ENCODE data around the gene SRRM5.
A peak's percentile ranks its signal among the peaks of the same experiment; 100 is the strongest.
"Not testable (repeated sequence)": the region's sequence is repeated elsewhere in the genome, so short reads cannot be mapped to it uniquely, and the experiment has no call there.

SRRM5 gene

DNA sequence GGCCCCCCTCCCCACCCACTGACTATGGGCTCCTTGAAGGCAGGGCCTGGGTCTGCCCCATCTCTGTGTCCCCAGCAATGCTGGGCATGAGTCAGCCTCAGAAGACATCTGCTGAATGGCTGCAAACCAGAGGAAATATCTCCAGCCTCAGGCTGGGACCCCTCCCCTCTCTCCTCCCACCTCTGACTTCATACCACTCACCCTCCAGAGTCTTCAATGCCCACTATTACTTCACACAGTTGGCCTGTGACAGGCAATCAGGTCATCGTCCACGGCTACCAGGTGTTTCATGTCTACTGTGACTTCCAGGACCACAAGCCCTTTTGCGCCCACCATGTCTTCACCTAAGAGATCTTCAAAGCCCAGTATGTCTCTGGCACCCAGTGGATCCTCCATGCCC lies at the start of gene SRRM5:
TSS of gene SRRM5 (plus strand) at position 301 of the 400 bp plus-strand sequence. CDS start at position 335, 34 bp downstream.
- DNase-seq, result no peak

DNA sequence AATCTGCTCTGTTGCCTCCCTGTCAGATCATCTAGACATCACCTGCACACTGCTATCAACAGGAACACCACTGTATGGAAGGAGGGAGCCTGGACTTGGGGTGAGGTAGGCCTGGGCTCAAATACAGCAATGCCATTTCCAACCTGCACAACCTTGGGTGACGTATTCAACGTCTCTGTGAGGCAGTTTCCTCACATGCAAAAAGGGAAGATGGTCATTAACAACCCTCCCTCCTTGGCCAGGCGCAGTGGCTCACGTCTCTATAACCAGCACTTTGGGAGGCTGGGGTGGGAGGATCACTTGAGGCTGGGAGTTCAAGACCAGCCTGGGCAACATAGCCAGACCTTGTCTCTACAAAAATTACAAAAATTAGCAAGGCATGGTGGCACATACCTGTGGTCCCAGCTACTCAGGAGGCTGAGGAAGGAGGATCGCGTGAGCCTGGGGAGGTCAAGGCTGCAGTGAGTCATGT lies 49.6 kb upstream of the SRRM5 start:
- no peak for DNase-seq

GRCh38 chr19:43562698-43563241 lies 49.1 kb upstream of the SRRM5 start:
- peak; percentile 48 for DNase-seq

DNA sequence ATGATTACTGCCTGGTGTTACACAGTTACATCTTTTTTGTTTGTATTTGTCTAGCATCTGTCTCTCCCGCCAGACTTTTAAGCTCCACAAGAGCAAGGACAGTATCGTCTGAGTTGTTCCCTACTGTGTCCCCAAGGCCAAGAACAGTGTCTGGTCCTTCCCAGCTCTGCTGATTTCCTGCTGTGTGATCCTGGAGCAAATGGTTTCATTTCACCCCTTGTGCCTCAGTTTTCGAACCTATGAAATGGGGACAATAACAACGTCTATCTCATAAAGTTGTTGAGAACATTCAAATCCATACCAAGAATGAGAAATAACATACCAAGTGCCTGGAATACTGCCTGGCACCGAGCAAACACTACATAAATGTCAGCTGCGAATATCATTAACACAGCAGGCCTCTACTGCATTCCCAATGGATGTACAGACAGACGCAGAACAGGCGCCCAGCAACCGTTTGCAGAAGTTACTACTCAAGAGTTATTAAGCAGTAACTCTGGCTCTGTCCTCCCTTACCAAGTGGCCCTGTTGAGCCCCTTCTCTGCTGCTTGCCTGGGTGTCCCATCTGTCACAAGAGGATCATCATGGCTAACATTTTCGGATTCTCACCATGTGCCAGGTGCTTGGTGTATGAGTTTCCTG lies 48.0 kb upstream of the SRRM5 start:
- no peak for DNase-seq

GRCh38 chr19:43564800-43565199 lies 47.1 kb upstream of the SRRM5 start:
- no peak for DNase-seq

DNA sequence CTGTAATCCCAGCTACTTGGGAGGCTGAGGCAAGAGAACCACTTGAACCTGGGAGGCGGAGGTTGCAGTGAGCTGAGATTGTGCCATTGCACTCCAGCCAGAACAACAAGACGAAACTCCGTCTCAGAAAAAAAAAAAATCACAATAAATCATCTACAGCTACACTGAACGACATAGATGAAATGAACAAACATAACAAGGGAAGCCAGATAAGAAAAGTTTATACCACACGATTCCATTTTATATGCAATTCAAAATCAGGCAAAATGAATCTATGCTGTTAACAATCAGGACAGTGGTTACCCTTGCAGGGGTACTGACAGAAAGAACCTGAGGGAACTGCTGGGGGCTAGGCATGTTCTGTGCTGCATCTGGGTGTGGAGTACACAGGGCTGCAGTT lies 42.2 kb upstream of the SRRM5 start:
- no peak for DNase-seq

GRCh38 chr19:43570174-43570791 lies 41.6 kb upstream of the SRRM5 start:
- no peak for DNase-seq

DNA sequence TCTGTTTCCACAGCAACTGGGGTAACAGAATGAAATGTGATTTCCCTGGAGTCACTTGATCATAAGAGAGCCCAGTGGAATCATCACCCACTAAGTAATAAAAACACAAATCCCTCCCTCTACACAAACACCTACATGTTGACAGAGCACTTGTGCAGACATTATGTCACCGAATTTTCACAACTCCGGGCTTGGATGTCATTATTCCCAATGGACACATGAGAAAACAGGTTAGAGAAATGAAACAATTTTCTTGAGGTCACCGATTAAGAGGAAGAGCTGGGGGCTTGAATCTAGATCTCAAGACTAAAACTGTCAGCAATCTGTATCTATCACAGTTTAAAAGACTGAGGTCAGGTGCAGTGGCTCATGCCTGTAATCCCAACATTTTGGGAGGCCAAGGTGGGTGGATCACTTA lies 39.7 kb upstream of the SRRM5 start:
- no peak for DNase-seq

DNA sequence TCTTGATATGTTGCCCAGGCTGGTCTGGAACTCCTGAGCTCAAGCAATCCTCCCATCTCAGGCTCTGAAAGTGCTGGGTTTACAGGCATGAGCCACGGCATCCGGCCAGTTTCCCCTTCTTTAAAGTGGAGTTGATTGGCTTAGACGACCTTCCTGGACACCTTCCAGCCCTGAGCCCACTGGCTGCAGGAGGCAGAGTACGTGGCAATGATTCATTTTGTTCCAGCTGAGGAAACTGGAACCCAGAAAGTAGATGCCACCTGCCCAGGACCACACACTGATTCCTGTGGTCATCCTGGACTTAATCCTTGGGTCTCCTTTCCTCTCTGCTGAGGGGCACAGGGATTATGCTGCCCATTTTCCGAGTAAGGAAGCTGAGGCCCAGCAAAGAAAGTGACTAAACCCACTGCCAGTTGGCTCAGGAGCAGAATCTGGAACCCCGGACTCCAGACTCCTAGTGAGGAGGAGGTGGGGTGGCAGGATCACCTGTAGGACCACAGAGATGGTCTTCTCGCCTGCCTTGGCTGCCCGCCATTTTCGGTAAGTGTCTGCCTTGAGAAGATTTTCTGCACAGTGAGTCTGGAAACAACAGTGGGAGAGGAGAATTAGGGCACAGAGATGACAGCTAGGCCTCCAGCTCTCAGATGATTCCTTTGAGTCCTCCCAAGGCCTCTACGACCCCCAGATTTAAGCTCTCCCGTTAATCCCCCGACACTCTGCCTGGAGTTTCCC lies 37.3 kb upstream of the SRRM5 start:
- DNase-seq, result peak; percentile 47

GRCh38 chr19:43575156-43575950 lies 36.5 kb upstream of the SRRM5 start, which contains the start of the genes PINLYP and XRCC1:
PINLYP (plus strand) TSS chr19:43575801; CDS start chr19:43577192, 1,391 bp downstream.
XRCC1 (minus strand) TSS chr19:43575527; CDS start chr19:43575458, 69 bp downstream.
- DNase-seq, result peak; percentile 99

DNA sequence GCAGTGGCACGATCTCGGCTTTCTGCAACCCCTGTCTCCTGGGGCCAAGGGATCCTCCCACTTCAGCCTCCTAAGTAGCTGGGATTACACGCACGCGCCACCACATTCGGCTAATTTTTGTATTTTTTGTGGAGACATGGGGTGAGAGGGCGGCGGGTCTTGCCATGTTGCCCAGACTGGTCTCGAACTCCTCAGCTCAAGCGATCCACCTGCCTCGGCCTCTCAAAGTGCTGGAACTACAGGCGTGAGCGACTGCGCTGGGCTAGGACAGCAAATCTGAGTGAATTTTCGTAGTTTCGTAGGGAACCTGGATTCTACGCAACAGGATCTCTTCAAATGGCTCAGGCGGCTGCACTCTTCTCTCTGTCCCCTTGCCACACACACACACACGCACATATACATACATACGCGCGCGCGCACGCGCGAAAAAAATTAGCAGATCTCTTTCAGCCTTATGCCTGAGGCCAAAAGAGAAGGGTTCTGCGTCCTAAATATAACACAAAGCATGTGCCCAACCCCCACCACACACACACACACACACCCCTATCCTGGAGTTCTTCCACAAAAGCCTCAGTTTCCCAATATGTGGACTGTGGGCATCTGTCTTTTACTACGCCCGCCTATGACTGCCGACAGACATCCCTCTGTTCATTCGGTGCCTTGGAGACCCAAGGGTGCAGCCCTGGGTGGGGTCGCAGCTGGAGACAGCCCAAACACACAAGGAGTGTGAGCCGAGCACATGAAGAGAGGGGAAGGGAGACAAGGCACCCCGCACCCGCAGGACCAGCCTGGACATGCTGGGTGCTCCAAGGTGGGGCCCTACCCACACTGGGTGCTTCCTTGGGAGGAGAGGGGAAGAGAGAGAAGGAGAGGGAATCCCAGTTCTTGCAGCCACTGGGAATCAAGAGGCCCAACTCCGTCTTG lies 35.7 kb upstream of the SRRM5 start:
- DNase-seq, result no peak

DNA sequence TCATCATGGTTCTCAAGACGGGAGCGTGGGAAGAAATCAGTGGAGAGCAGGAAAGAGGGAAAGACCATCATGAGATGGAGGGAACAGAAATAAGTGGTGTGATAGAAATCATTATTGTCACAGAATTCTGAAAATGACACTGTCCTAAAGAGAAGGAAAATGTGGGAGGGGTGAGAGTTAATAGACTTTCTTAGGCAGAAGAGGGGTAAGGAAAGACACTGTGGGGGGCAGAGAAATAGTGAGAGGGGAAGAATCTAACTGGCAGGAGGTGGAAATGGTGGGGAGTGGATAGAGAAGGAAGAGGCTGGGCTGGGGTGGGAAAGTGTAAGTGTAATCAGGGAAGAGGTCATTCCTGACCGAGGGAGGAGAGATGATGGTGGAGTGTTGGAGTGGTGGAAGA lies 33.1 kb upstream of the SRRM5 start:
- DNase-seq, result no peak

DNA sequence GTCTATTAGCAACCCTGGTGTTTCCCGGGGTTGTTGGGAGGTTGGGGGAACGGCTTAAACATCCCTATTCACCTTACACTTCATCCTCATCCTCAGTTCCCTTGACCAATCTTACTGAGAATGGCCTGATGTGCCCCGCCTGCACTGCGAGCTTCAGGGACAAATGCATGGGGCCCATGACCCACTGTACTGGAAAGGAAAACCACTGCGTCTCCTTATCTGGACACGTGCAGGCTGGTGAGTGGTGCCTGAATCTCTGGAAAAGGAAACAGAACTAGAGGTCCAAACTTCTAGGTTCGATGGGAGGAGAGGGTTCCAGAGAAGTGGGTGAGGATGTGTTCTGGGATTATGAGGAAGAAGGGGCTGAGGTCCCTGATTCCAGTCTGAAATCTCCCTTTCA lies 30.4 kb upstream of the SRRM5 start:
- DNase-seq, result peak; percentile 60

DNA sequence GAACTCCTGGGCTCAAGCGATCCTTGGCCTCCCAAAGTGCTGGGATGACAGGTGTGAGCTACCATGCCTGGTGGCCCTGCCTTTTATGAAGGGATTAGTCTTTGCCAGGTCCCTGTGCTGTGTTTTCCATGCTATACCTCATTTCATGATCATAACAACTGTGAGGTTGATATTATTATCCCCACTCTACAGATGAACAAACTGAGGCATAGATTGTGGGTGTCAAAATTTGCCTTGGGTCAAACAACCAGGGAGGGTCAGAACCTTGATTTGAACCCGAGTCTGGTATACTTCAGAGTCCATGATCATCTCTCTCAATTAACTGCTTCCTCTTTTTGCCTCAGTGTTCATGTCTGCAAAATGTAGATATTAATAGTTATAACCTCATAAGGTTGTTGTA lies 29.4 kb upstream of the SRRM5 start:
- peak; percentile 37 for DNase-seq

DNA sequence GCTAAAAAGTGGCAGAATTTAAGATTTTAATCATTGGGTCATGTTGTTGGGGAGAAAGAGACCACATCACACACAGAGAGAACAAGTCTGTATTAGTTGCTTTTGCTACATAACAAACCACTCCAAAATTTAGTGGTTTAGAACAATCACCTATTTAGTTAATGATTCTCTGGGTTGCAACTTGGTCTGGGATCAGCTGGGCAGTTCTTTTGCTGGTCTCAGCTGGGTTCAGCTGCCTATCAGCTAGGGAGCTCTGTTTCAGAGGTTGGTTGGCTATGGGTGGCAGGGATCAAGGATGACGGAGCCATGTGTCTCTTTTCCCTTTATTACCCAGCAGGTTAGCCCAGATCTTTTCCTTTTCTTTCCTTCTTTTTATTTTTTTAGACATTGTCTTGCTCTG lies 27.4 kb upstream of the SRRM5 start:
- DNase-seq, result no peak

DNA sequence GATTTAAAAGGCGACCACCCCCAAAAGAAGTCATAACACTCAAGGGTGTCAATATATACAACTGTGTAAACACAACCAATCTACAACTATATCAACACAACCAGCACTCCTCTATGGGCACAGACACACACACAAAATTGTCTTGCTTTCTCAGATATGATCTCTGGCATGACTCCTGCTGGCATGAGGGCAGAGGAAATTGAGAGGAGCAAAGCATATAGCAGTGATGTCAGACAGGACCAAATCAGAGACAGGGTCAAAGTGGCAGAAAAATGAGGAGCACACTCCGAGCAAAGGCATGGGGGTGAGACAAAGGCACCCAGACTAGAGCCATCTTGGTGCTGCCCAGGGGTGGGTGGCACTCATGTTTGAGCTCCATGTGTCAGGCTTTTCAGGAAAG lies 25.5 kb upstream of the SRRM5 start:
- no peak for DNase-seq

- not testable (repeated sequence) for DNase-seq
Observed at GRCh38 chr19:43587029-43587428, 24.9 kb upstream of the SRRM5 start.

- no peak for DNase-seq
Observed at GRCh38 chr19:43589277-43589676, 22.6 kb upstream of the SRRM5 start.

- DNase-seq, result no peak
Observed at GRCh38 chr19:43589678-43590077, 22.2 kb upstream of the SRRM5 start.

DNA sequence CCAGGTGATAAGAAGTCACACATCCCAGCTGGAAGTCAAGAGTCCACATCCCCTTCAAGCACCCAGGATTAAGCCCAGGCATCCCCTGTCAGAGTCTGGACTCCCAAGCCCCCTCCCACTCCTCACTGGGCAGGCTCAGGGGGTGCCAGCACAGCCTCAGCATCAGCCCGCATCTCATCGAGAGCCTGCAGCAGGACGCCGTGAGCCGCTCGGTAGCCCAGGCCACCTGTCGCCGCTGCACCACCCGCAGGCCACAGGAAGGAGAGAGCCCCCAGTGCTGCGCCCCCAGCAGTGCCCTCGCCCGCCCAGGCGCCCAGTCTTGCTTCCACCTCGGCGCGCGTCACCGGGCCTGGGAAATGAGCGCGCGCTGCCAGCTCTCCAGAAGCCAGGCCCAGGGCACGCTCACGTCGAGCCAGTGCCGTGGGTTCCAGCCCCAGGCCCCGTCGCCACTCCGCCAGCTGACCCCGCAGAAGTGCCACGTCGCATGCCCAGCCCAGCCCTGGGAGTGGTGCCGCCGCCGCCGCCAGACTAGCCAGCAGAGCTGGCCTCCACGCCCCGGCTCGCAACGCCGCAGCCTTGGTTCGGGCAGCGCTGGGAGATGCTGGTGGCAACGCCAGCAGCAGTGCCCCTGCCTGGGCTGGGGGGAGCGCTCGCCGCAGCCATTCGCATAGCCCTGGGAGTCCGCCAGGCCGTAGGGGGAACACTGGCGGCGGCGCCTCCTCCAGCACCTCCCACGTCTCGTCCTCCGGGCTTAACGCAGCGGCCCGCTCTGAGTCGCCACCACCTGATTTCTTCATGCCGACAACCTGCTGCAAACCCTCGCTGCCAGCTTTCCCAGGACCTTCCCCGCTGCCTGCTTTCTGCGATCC lies 19.8 kb upstream of the SRRM5 start:
- DNase-seq, result no peak
